Progenitor cell of endocrine pancreas (in vitro differentiated cells): ENCODE data around the gene ISCA1. TPM values are rescaled to one million over a fixed set of nuclear protein-coding genes. Genes with fewer than 3 reads are reported as not detected.
A peak's percentile ranks its signal among the peaks of the same experiment; 100 is the strongest.

ENCODE experiments used
- DNase-seq: peaks from one replicate; pipeline ENCODE4 v3.0.0; 2021; ENCODE audit warnings: low spot score; ENCODE audit not compliant: unreplicated experiment
- H3K27ac Mint-ChIP-seq: 2 replicates; pipeline ENCODE4 v1.8.0; 2021; ENCODE audit warnings: mild to moderate bottlenecking, moderate library complexity, mixed read lengths
- H3K27me3 Mint-ChIP-seq: 2 replicates; pipeline ENCODE4 v1.8.0; 2021; ENCODE audit warnings: mixed read lengths
- H3K36me3 Mint-ChIP-seq: 2 replicates; pipeline ENCODE4 v1.8.0; 2022; ENCODE audit warnings: mixed read lengths; ENCODE audit not compliant: insufficient read depth
- H3K4me1 Mint-ChIP-seq: 2 replicates; pipeline ENCODE4 v1.8.0; 2021; ENCODE audit warnings: low read depth, mixed read lengths
- H3K4me3 Mint-ChIP-seq: 2 replicates; pipeline ENCODE4 v1.8.0; 2021; ENCODE audit warnings: low read depth, mild to moderate bottlenecking, moderate library complexity, mixed read lengths
- H3K9me3 Mint-ChIP-seq: 2 replicates; pipeline ENCODE4 v1.8.0; 2021; ENCODE audit warnings: low read depth, mixed read lengths
- CTCF ChIP-seq: fragments of 200-600 bp; sonication (generic); IDR thresholded peaks from one replicate; pipeline ENCODE4 v1.5.0; 2021; ENCODE audit warnings: antibody characterized with exemption, mild to moderate bottlenecking; ENCODE audit not compliant: unreplicated experiment
- total RNA-seq: library from RNA; stranded (reverse); gene quantifications from 2 replicates; pipeline ENCODE4 v1.2.1, GENCODE V29; 2021

ISCA1 gene
- total RNA-seq, 1 donor from 2014 or later: 37.9 TPM

- Mint-ChIP-seq H3K9me3 (no peaks in the 10 kb centered on the region), H3K27me3 (no peaks in the 10 kb centered on the region), H3K36me3 (peaks cover 15% of the 10 kb centered on the region), H3K27ac (no peak overlapping the region), H3K4me1 (peaks cover 34% of the 10 kb centered on the region), H3K4me3 (no peak overlapping the region)
- TF ChIP-seq CTCF: no peak
- no peak for DNase-seq
Measured at GRCh38 chr9:86277072-86277471, 5.3 kb downstream of the ISCA1 start.

GRCh38 chr9:86275962-86276361 lies 6.4 kb downstream of the ISCA1 start:
- H3K4me1 Mint-ChIP-seq: peaks cover 29% of the 10 kb centered on the region
- H3K27me3 Mint-ChIP-seq: no peaks in the 10 kb centered on the region
- DNase-seq: no peak
- no peak overlapping the region for H3K4me3 Mint-ChIP-seq
- H3K36me3 Mint-ChIP-seq: peaks cover 25% of the 10 kb centered on the region
- H3K9me3 Mint-ChIP-seq: no peaks in the 10 kb centered on the region
- no peak for TF ChIP-seq CTCF
- H3K27ac Mint-ChIP-seq: no peak overlapping the region

GRCh38 chr9:86274821-86275643 lies 7.3 kb downstream of the ISCA1 start:
- H3K27ac Mint-ChIP-seq: no peak overlapping the region
- no peak for TF ChIP-seq CTCF
- DNase-seq: no peak
- no peak overlapping the region for H3K4me3 Mint-ChIP-seq
- H3K27me3 Mint-ChIP-seq: no peaks in the 10 kb centered on the region
- H3K4me1 Mint-ChIP-seq: peaks cover 22% of the 10 kb centered on the region
- H3K36me3 Mint-ChIP-seq: peaks cover 25% of the 10 kb centered on the region
- H3K9me3 Mint-ChIP-seq: no peaks in the 10 kb centered on the region

GRCh38 chr9:86272221-86272620 lies 10.1 kb downstream of the ISCA1 start:
- DNase-seq: no peak
- H3K4me1 Mint-ChIP-seq: peaks cover 6% of the 10 kb centered on the region
- no peaks in the 10 kb centered on the region for H3K27me3 Mint-ChIP-seq
- no peak for TF ChIP-seq CTCF
- peak overlapping the region; percentile 70 for H3K27ac Mint-ChIP-seq
- H3K36me3 Mint-ChIP-seq: peaks cover 29% of the 10 kb centered on the region
- no peak overlapping the region for H3K4me3 Mint-ChIP-seq
- no peaks in the 10 kb centered on the region for H3K9me3 Mint-ChIP-seq

- no peak for TF ChIP-seq CTCF
- Mint-ChIP-seq H3K27ac (no peak overlapping the region), H3K36me3 (peaks cover 11% of the 10 kb centered on the region), H3K27me3 (no peaks in the 10 kb centered on the region), H3K4me1 (no peaks in the 10 kb centered on the region), H3K4me3 (no peak overlapping the region), H3K9me3 (no peaks in the 10 kb centered on the region)
- no peak for DNase-seq
Measured at GRCh38 chr9:86263876-86264275, 18.5 kb downstream of the ISCA1 start.
